Loucy (cell line): Measurements from ENCODE around the gene IL17B.

Source experiments
- EZH2phosphoT487 ChIP-seq: fragments of 200-600 bp; IDR thresholded peaks from 2 replicates; pipeline ENCODE4 v1.6.1; 2018; ENCODE audit warnings: antibody characterized with exemption, mild to moderate bottlenecking, moderate library complexity, borderline replicate concordance
- TF ChIP-seq, protein P1 (sequence below): fragments of 200-600 bp; sonication (generic); conservative IDR thresholded peaks from 2 replicates; pipeline ENCODE4 v1.5.1; 2014; ENCODE audit warnings: mild to moderate bottlenecking, antibody characterized with exemption, low read length

DNA sequence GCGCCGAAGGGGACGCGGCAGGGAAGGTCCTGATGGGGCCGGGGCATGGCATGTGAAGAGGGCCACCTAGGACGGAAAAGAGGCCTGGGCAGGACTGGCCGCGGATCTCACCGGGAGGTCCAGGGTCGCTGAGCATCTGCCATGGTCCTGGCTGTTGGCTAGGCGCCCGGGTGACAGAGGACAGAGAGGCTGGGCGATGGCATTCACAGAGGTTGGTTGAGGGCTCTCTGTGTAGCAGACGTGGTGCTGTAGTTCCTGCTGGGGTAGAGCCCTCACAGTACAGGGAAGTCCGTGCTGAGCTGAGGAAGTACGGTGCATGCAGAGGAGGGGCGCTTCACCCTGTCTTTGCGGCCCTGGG, 20.8 kb downstream of the IL17B start:
- TF ChIP-seq, protein P1, sequence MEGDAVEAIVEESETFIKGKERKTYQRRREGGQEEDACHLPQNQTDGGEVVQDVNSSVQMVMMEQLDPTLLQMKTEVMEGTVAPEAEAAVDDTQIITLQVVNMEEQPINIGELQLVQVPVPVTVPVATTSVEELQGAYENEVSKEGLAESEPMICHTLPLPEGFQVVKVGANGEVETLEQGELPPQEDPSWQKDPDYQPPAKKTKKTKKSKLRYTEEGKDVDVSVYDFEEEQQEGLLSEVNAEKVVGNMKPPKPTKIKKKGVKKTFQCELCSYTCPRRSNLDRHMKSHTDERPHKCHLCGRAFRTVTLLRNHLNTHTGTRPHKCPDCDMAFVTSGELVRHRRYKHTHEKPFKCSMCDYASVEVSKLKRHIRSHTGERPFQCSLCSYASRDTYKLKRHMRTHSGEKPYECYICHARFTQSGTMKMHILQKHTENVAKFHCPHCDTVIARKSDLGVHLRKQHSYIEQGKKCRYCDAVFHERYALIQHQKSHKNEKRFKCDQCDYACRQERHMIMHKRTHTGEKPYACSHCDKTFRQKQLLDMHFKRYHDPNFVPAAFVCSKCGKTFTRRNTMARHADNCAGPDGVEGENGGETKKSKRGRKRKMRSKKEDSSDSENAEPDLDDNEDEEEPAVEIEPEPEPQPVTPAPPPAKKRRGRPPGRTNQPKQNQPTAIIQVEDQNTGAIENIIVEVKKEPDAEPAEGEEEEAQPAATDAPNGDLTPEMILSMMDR = no peak
- TF ChIP-seq EZH2phosphoT487 = no peak
